22Rv1 (cell line): ENCODE results near the gene ZBTB20.
A peak's percentile ranks its signal among the peaks of the same experiment; 100 is the strongest.

ENCODE experiments used
- H3K27ac ChIP-seq: fragments of 450-650 bp; 2 replicates; pipeline ENCODE4 v1.5.1; 2017
- ZFX ChIP-seq: fragments of 450-650 bp; IDR thresholded peaks from 2 replicates; pipeline ENCODE4 v1.6.1; 2017; ENCODE audit warnings: antibody characterized with exemption, borderline replicate concordance
- TF ChIP-seq, protein P1 (sequence below): fragments of 450-650 bp; IDR thresholded peaks from 2 replicates; pipeline ENCODE4 v1.5.1; 2017; ENCODE audit warnings: mild to moderate bottlenecking

ZBTB20 gene

DNA sequence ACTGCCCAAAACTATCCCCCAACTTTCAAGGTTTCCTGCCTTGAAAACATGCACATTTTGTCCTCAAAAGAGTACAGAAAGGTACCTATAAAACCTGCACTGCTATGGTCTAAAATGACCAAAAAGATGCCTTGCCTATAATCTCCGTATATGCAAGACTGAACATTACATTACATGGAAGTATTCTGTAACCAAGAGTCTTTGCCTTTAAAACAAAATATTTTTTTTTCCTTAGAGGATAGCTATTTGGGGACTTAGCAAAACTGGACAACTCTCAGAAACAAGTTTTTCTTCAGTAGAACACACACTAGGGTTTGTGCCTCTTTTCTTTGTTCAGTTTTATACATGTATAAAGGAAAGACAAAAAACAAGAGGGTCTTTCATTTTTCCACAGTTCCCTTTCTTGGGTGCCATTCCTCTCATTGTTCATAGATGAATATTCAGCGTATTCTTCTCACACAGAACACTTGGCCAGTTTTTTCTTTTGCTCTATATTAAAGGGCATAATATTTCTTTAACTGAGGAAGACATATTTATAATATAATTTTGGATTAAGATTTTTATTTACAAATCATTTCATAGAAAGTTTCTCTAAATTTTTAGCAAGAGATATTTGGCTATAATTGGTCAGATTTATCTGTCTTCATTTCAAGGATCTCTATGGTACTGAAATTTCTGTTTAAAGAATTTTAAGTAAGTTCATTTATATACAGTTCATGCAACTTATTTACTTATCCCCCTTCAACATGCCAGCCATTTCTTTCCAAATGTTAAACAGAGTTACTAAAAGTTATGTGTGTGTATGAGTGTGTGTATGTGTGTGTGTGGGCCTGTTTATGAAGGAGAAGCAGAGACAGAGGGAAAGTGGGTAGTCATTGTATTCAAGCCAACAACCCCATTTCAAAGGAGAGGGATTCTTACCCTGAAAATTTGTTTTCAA is 142.6 kb downstream of the ZBTB20 start:
- TF ChIP-seq ZFX, result no peak
- no peak overlapping the region for H3K27ac ChIP-seq

DNA sequence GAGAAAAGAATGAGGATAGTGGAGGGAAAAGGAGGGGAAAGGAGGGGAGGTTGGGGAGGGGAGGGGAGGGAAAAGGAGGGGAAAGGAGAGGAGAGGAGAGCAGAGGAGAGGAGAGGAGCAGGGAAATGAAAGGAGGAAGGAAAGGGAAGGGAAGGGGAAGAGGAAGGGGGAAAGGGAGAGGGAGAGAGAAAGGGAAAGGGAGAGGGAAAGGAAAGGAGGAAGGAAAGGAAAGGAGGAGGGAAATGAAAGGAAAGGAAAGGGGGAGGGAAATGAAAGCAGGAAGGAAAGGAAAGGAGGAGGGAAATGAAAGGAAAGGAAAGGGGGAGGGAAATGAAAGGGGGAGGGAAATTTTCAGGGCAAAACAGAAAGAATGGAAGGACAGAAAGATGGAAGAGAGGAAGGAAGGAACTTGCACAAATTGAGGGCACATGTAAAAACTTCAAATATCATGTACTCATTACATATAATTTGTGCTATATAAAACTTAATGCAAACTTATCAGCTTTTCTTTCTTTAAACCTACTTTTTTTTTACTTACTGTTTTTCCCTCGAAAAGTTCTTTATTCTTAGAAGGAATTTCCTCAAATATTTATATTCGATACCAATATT is 148.0 kb downstream of the ZBTB20 start:
- TF ChIP-seq, protein P1, sequence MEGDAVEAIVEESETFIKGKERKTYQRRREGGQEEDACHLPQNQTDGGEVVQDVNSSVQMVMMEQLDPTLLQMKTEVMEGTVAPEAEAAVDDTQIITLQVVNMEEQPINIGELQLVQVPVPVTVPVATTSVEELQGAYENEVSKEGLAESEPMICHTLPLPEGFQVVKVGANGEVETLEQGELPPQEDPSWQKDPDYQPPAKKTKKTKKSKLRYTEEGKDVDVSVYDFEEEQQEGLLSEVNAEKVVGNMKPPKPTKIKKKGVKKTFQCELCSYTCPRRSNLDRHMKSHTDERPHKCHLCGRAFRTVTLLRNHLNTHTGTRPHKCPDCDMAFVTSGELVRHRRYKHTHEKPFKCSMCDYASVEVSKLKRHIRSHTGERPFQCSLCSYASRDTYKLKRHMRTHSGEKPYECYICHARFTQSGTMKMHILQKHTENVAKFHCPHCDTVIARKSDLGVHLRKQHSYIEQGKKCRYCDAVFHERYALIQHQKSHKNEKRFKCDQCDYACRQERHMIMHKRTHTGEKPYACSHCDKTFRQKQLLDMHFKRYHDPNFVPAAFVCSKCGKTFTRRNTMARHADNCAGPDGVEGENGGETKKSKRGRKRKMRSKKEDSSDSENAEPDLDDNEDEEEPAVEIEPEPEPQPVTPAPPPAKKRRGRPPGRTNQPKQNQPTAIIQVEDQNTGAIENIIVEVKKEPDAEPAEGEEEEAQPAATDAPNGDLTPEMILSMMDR, result no peak
- no peak for TF ChIP-seq ZFX
- no peak overlapping the region for H3K27ac ChIP-seq

DNA sequence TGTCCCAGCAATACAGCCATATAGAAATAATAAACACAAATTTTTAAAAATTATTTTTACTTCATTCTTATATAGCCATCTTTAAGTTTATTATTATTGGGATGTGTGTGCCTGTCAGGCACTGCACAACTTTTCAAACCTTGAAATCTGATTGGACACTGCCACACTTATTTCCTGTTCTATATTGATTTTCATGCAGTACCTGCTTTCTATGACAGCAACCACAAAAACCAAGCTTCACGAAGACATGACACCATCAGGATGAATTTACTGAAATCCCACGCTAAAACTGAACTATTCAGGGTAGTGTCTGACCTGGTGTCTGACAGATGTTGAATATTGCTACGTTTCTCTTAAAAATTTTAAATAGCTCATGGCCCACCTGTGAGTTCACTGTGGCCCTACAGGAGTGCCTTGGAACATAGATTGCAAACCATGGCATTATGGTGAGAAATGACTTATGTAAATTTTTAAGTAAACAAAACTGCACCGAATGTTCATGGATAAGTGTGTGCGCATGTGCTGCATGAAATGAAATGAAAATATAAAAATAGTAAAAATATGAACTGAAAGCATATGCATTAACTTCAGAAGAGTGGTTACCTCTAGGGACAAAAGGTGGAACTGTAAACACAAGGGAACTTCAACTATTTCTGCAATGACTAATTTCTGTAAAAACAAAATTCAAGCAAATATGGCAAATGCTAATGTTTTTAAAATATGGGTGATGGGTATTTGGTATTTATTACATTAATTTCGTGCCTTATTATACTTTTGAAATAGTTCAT is 152.3 kb downstream of the ZBTB20 start:
- no peak overlapping the region for H3K27ac ChIP-seq
- TF ChIP-seq, protein P1, result no peak
- TF ChIP-seq ZFX, result no peak

DNA sequence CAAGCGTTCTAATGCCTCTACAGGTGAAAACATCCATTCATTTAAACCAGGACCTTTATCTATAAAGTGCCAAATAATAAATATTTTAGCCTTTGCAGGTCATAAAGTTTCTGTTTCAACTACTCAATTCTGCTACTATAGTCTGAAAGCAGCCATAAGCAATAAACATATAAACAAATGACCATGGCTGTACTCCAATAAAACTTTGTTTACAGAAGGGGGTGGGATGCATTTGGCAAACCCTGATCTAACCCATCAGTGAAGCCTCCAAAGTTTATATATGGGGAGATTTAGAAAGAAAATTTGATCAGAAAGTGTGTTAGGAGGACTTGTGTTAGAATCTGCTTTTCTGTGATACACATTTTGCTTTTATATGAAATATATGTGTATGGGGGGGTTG is 161.3 kb downstream of the ZBTB20 start:
- H3K27ac ChIP-seq, result no peak overlapping the region
- TF ChIP-seq, protein P1, result no peak
- TF ChIP-seq ZFX, result no peak

DNA sequence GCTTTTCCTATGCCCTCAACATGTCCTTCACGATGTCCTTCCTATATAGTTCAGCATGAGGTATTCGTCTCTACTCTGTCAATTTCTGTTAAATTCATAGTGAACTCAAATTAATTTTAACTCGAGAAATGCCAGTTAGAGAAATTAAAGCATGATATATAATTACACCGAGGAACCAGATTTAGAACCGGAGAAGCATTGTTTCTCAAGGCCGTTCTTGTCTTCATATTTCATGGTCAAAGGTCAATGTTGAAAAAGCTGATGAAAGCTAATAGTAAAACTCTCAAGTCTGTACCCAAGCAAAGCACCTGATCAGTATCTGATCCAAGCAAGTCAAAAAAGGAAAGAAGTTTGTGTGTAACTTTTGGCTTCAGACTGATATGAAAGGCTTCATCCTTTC is 163.8 kb downstream of the ZBTB20 start:
- H3K27ac ChIP-seq, result 0 out of 2 replicates have a peak overlapping the region, but pooled peaks have one; percentile 2
- TF ChIP-seq, protein P1, result no peak
- TF ChIP-seq ZFX, result no peak

DNA sequence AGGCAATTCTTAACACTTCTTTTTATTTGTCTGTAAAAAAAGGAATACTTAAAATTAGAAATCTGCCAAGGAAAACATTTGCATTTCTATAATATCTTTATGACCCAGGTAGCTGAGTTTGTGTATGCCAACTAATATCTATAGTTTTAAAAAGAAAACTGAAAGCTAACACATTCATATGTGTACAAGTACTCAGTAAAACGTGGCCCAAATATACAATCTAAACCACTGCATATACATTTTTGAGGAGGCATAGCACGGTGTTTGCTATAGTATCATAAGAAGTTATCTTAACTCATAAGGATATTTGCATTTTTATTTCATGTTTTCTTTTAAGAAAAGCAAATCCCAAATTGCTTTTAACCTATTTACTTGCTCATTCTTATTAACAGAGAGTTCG is 172.7 kb downstream of the ZBTB20 start:
- no peak overlapping the region for H3K27ac ChIP-seq
- TF ChIP-seq, protein P1, result no peak
- TF ChIP-seq ZFX, result no peak

DNA sequence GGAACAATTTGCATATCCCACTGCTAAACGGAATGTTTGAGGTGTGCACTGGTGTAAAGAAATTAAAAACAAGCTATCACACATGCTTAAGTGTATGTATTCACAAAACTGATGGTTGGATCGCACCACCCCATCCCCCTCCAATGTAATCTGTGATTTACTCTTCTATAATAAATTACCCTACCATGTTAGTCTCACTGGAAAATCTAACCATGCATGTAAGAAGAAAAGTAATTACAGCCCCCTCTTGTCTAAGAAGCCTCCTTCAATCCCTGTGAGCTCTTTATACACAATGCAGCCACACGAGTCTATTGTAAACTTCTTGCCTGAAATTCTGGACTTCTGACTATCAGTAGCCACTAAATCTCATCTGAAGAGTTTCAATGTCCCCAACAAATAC is 173.6 kb downstream of the ZBTB20 start:
- H3K27ac ChIP-seq, result no peak overlapping the region
- TF ChIP-seq, protein P1, result no peak
- no peak for TF ChIP-seq ZFX
